A204.1 (cell line): ENCODE data around the gene SLX9.
"Not testable (repeated sequence)": the region's sequence is repeated elsewhere in the genome, so short reads cannot be mapped to it uniquely, and the experiment has no call there.

ENCODE experiments used
- FAIRE-seq: peaks from 2 replicates; lab custom pipeline; 2012; peaks lifted over from hg19 to GRCh38; lab: Jason Lieb, UNC

SLX9 gene

DNA sequence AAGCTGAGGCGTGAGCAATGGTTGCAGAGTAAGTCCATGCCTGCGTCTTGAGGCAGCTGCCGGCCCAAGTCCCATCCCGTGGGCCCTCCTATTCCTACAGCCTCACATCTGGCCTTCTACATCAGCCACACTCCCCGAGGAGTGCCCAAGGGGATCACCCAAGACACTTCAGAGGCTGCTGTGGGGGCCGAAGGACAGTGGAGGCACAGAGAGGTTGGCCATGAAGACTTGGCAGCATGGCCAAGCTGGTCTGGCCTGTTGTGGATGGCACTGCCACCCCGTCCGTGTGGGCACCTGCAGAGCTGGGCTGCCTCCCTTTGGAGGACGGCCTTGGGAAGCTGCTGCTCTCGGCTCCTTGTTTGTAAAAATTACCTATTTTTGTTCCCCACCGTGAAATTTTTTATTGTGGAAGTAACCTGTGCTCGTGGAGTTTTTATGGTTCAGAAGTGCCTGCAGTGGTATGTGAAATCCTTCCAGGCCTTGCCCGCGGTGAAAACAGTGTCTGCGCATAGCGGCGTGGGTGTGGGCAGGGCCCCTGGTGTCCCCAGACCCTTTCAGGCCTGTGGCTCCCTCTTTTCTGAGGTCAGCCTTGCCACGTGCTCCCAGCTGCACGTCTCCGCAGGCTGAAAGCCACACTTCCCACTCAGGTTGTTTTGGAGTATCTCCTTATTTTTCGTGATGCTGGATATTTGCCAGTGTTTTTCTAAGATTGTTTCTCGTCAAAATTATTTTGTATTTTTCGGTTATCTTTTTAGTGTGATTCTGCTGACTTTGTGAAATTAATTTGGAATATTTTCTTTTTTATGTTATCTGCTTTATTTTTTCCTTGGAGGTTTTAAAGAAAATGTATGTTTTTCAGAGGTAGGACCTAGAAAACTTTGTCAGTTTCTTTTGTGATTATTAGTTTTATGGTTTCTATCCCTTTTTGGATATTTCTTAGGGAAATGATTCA is 20.6 kb downstream of the SLX9 start:
- peak; percentile 19 for FAIRE-seq

DNA sequence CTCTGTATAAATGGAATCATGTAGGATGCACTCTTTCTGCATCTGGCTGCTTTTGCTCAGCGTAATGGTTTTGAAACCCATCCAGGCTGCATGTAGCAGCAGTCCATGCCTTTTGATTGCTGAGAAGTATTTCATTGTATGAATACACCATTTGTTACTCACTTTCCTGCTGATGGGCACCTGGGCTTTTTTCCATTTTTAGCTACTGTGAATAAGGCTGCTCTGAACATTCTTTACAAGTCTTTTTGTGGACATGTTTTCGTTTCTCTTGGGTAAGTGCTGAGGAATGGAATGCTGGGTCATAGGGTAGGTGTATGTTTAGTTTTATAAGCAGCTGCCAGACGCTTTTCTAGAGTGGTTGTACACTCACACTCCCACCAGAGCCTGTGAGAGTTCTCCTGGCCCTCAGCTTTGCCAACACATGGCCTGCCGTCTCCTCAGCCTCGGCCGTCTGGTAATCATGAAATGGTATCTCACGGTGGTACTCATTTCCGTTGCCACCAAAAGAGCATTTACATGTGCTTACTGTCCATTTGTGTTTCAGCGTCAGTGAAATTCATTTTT is 22.7 kb downstream of the SLX9 start:
- FAIRE-seq = no peak

GRCh38 chr21:44964381-44964780 is 24.6 kb downstream of the SLX9 start:
- FAIRE-seq = no peak

GRCh38 chr21:44965251-44966022 is 25.6 kb downstream of the SLX9 start:
- FAIRE-seq = no peak

- no peak for FAIRE-seq
Measured at GRCh38 chr21:44966135-44967081, 26.6 kb downstream of the SLX9 start.

DNA sequence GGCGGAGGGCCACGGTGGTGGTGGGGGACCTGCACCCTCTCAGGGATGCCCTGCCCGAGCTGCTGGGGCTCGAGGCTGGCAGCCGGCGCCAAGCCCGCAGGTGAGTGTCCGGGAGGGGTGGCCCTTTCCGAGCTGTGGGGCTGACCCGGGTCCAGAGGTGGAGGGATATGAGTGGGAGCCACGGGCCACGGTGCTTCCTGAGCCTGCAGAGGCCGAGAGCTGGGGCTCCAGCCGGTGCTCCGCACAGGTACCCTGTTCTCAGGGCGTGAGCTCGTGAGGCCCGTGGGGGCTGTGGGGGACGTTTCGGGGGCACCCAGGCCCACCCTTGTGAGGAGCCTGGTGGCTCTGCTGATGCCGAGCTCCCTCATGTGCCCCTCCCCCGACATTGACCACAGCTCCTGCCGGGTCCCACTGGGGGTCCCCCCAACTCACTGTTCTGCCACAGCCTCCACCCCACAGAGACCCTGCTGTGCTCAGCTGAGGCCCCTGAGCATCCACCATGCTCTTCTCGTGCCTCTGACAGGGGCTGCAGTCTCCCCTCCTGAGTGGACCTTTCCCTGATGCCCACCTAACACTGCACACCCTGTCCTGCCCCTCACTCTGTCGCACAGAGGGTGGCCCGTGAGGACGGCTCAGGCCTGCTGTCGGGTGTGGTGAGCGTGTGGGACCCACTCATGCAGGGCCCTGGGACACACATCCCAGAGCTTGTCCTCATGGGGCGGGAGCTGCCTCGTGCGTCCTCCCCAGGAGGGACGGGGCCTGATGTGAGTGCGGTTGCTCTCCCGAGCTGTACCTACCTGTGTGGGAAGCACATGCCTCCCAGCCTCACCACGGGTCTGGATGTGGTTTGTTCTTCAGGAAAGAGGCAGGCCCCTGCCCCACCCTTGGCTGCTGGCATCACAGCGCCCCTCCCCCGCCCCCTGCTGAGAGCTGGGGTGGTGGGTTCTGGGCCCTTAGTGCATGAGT is 27.5 kb downstream of the SLX9 start:
- FAIRE-seq = no peak

- no peak for FAIRE-seq
Measured at GRCh38 chr21:44969066-44969670, 29.3 kb downstream of the SLX9 start.

DNA sequence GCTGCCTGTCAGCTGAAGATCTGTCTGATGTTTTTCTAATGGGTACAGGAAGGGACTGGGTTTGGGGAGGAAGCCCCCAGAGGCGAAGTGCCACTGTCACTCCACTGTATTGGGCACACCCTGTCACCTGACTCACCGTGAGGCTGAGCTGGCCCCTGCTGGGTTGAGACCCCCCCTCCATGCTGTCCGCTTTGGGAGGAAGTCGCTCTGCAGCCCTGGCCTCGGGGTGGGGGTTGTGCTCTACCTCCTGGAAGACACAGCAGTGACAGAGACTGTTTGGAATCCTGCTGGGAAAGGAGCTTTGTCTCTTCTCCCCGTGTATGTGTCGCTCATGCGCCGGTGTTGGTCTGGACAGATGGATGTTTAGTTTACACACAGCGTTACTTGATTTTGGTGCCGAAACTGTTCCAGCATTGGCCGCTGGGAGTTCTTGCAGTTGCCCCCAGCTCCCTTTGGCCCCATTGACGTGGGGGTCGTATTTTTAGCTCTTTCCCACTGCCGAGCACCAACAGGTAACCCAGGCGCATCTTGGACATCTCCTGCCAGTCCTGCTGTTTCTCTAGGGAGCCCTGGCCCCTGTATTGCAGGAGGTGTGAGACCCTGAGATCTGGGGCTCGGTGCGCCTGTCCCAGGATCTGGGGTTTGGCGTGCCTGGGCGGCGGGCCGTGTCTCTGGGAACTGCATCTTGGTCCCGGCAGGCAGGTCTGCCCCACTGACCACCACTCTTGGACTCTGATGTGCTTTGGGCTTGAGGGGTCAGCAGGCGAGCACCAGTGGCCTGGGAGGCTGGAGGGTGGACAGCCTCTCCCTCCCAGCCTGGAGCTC is 30.3 kb downstream of the SLX9 start:
- FAIRE-seq = no peak

DNA sequence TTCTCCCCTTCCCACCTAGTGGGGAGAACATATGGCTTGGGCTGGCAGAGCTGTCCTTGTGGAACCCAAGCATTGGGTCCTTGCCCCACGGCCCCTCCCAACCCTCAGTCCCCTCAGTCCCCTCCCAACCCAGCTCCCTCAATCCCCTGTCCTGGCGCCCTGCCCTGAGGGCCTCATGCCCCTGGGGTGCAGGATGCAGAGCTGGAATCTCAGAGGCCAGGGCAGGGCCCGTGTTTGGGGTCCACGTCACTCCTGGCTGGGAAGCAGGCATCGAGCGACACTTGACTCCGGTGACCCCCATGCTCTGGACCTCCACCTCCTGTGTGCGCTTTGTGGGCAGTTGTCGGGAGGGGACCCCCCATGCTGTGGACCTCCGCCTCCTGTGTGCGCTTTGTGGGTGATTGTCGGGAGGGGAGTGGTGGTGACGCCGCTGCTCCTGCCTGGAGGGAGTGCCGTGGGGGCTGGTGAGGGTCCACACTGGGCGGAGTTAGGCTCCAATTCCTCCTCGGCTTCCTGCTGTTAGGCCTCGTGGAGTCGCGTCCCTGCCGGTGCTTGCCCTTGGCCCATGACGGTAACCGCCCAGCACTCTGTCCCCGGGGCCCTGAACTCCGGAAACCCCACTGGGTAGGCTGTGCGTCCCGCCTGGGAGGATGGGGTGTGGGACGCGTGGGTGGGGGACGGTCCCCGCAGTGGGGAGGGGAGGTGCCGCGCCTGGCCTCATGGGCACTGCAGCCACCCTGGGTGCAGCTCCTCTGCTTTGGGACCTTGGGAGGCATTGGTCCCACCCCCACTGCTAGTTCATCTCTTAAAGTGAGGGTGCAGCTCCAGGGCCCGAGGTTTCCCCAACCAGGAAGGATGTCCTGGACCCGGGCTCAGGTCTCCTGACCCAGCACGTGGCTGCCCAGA is 31.2 kb downstream of the SLX9 start:
- no peak for FAIRE-seq

GRCh38 chr21:44971672-44971995 is 31.8 kb downstream of the SLX9 start:
- no peak for FAIRE-seq

GRCh38 chr21:44972301-44972814 is 32.5 kb downstream of the SLX9 start:
- FAIRE-seq = no peak

DNA sequence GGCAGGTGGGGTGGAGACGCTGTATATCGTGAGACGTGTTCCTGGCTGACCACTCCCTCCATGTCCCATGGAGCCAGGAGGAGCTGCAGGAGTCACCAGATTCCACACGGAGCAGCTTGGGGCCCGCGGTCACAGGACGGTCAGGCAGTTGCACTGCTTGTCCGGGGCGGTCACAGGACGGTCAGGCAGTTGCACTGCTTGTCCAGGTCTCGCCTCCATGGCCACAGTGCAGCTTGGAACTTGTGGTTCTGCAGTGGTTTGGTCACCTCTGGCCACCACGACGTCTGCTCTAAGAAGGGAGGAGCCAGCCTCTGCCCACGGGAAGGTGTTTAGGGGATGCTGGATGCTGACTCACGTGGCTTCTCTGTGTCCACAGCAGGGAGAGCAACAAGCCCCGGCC is 33.0 kb downstream of the SLX9 start:
- no peak for FAIRE-seq

GRCh38 chr21:44973598-44973997 is 33.8 kb downstream of the SLX9 start:
- no peak for FAIRE-seq

- FAIRE-seq = no peak
Measured at GRCh38 chr21:44974676-44975075, 34.8 kb downstream of the SLX9 start.

DNA sequence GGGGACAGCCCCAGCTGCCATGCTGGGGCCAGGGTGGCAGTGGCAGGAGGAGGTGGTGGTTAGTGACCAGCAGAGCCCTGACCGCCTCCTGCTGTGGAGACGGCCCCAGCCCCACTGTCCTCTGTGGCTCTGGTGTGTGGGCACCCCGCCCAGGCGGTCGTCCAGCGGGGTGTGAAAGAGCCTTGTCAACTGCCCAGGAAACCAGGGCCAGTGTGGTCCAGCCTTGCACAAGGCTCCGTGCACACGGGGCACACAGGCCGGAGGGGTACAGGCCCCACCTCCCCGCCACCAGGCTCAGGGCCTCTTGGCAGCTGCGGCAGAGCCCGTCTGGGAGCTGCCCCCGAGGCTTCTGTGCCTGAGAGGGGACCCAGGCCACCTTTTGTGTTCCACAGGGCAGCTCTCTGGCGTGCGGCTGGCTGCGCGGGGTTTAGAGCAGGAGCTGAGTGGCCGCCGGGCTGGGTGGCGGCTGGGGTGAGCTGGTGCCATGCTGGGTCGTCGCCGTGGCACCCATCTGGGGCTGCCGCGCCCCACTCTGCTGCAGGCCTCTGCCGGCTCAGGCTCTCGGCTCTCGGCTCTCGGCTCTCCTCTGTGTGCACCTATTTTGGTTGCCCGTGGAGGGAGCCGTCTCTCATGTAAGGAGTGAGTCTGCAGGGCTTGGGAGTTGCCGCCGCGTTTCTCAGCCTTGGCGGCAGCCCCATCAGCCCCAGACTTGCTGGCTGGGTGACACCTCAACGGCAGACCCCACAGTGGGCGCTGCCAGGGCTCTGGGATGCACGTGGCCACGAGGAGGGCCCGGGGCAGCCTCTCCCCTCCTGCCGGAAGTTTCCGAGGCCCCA is 36.1 kb downstream of the SLX9 start:
- no peak for FAIRE-seq

- not testable (repeated sequence) for FAIRE-seq
Measured at GRCh38 chr21:44976556-44977393, 36.9 kb downstream of the SLX9 start.
